CD14-positive monocyte (primary cell): ENCODE data around the gene ARMC12. TPM values are rescaled to one million over a fixed set of nuclear protein-coding genes. Genes with fewer than 3 reads are reported as not detected.
A peak's percentile ranks its signal among the peaks of the same experiment; 100 is the strongest.

Experiments
- DNase-seq, 3 donors: peaks; one replicate each; pipeline ENCODE4 v3.0.0-alpha.2; 2011 to 2022
- H2AFZ ChIP-seq: 2 replicates; pipeline ENCODE4 v1.6.0; 2012; ENCODE audit warnings: mild to moderate bottlenecking, low read depth, low read length, inconsistent platforms; ENCODE audit not compliant: insufficient read depth, poor library complexity, severe bottlenecking
- H3K27ac ChIP-seq, 2 donors: 1 replicate in 1 of 2; 2 replicates in 1 of 2; pipeline ENCODE4 v1.5.1; 2012 to 2013; ENCODE audit warnings: low read length in 2 of 2, control low read depth in 1 of 2, inconsistent platforms in 1 of 2, low read depth in 1 of 2, mild to moderate bottlenecking in 1 of 2
- H3K27me3 ChIP-seq, 2 donors: one replicate each; pipeline versions ENCODE4 v1.6.0 to v1.6.1; 2011 to 2013; ENCODE audit warnings: low read length in 2 of 2; ENCODE audit not compliant: control insufficient read depth in 2 of 2, insufficient read depth in 2 of 2
- H3K36me3 ChIP-seq, 2 donors: replicated peaks in 1 of 2; 1 replicate in 1 of 2; 2 replicates in 1 of 2; pipeline versions ENCODE4 v1.5.1 to v1.6.1; 2012 to 2013; ENCODE audit warnings: low read length in 2 of 2, control low read depth in 1 of 2, inconsistent platforms in 1 of 2, mild to moderate bottlenecking in 1 of 2; ENCODE audit not compliant: insufficient read depth in 2 of 2, control insufficient read depth in 1 of 2
- H3K4me1 ChIP-seq, 2 donors: 1 replicate in 1 of 2; 2 replicates in 1 of 2; pipeline versions ENCODE4 v1.5.1 to v1.6.1; 2012 to 2013; ENCODE audit warnings: low read length in 2 of 2, control low read depth in 1 of 2, inconsistent platforms in 1 of 2, mild to moderate bottlenecking in 1 of 2, moderate library complexity in 1 of 2; ENCODE audit not compliant: insufficient read depth in 2 of 2, control insufficient read depth in 1 of 2
- H3K4me2 ChIP-seq: replicated peaks from 2 replicates; pipeline ENCODE3; 2012; ENCODE audit warnings: low read length, moderate library complexity, mild to moderate bottlenecking; ENCODE audit not compliant: poor library complexity, severe bottlenecking; ENCODE audit errors: extremely low read depth
- H3K4me3 ChIP-seq, 3 experiments: fragments of 200-600 bp in 1 of 3; sonication (generic) in 1 of 3; replicated peaks in 1 of 3; 1 replicate in 2 of 3; 2 replicates in 1 of 3; pipeline ENCODE4 v1.5.1; 2011 to 2013; ENCODE audit warnings: low read length in 3 of 3, mild to moderate bottlenecking in 3 of 3, control low read depth in 2 of 3, low read depth in 2 of 3, inconsistent platforms in 1 of 3, moderate library complexity in 1 of 3
- H3K79me2 ChIP-seq: 2 replicates; pipeline ENCODE4 v1.6.0; 2012; ENCODE audit warnings: mild to moderate bottlenecking, control low read depth, inconsistent platforms, low read length, moderate library complexity; ENCODE audit not compliant: insufficient read depth
- H3K9ac ChIP-seq: 2 replicates; pipeline ENCODE4 v1.6.0; 2017; ENCODE audit warnings: low read length, mild to moderate bottlenecking; ENCODE audit not compliant: insufficient read depth, poor library complexity, severe bottlenecking
- H3K9me3 ChIP-seq, 2 donors: replicated peaks in 1 of 2; 1 replicate in 1 of 2; 2 replicates in 1 of 2; pipeline versions ENCODE4 v1.5.1 to v1.6.1; 2012 to 2013; ENCODE audit warnings: low read length in 2 of 2, control low read depth in 1 of 2; ENCODE audit not compliant: control insufficient read depth in 1 of 2, insufficient read depth in 1 of 2
- H4K20me1 ChIP-seq: 2 replicates; pipeline ENCODE4 v1.6.0; 2012; ENCODE audit warnings: mild to moderate bottlenecking, low read length, control low read depth, moderate library complexity; ENCODE audit not compliant: insufficient read depth
- H3K27ac Mint-ChIP-seq, 7 donors: one replicate each; pipeline ENCODE4 v1.8.0; 2020; ENCODE audit warnings: mild to moderate bottlenecking in 7 of 7, mixed read lengths in 7 of 7, moderate library complexity in 6 of 7, inconsistent platforms in 2 of 7
- H3K27me3 Mint-ChIP-seq, 3 donors: one replicate each; pipeline ENCODE4 v1.8.0; 2021 to 2022; ENCODE audit warnings: low read depth in 3 of 3, mild to moderate bottlenecking in 3 of 3, mixed read lengths in 3 of 3, moderate library complexity in 3 of 3, inconsistent platforms in 1 of 3
- H3K36me3 Mint-ChIP-seq, 2 donors: one replicate each; pipeline ENCODE4 v1.8.0; 2020; ENCODE audit warnings: mixed read lengths in 2 of 2, inconsistent platforms in 1 of 2, mild to moderate bottlenecking in 1 of 2
- H3K4me1 Mint-ChIP-seq: one replicate; pipeline ENCODE4 v1.8.0; 2020; ENCODE audit warnings: mild to moderate bottlenecking, mixed read lengths
- H3K4me3 Mint-ChIP-seq, 2 donors: one replicate each; pipeline ENCODE4 v1.8.0; 2020; ENCODE audit warnings: mild to moderate bottlenecking in 2 of 2, mixed read lengths in 2 of 2, moderate library complexity in 1 of 2
- H3K9me3 Mint-ChIP-seq, 7 donors: one replicate each; pipeline ENCODE4 v1.8.0; 2020 to 2022; ENCODE audit warnings: mixed read lengths in 7 of 7, mild to moderate bottlenecking in 6 of 7, moderate library complexity in 6 of 7, inconsistent platforms in 2 of 7
- WGBS: methylation state at CpG from one replicate; pipeline ENCODE4 v1.1.5; 2013; ENCODE audit warnings: missing lambda C conversion rate; ENCODE audit not compliant: insufficient coverage; 5-methylcytosine and 5-hydroxymethylcytosine counted together
- intact Hi-C, 2 donors: fragments of 100-400 bp; cut with micrococcal nuclease; formaldehyde crosslinking; loops; one replicate each; pipeline versions ENCODE4 v1.15.0 to v1.15.1; 2023
- polyA plus RNA-seq, 3 donors: library from polyadenylated mRNA; depleted of rRNA in 1 of 3; unstranded in 2 of 3; stranded (reverse) in 1 of 3; fragments of 300-500 nt in 2 of 3; fragments of >200 nt in 1 of 3; fragmentation: Illumina TruSeq in 2 of 3; gene quantifications; 1 replicate in 2 of 3; 2 replicates in 1 of 3; pipeline ENCODE4 v1.2.3, GENCODE V29; 2012 to 2021
- TF ChIP-seq, protein P1 (sequence below): fragments of 200-600 bp; IDR thresholded peaks from one replicate; pipeline ENCODE4 v1.8.0; 2022; ENCODE audit warnings: antibody characterized with exemption, mild to moderate bottlenecking

Gene ARMC12
- polyA plus RNA-seq, 3 donors: 2.7 TPM; not detected in 2

DNA sequence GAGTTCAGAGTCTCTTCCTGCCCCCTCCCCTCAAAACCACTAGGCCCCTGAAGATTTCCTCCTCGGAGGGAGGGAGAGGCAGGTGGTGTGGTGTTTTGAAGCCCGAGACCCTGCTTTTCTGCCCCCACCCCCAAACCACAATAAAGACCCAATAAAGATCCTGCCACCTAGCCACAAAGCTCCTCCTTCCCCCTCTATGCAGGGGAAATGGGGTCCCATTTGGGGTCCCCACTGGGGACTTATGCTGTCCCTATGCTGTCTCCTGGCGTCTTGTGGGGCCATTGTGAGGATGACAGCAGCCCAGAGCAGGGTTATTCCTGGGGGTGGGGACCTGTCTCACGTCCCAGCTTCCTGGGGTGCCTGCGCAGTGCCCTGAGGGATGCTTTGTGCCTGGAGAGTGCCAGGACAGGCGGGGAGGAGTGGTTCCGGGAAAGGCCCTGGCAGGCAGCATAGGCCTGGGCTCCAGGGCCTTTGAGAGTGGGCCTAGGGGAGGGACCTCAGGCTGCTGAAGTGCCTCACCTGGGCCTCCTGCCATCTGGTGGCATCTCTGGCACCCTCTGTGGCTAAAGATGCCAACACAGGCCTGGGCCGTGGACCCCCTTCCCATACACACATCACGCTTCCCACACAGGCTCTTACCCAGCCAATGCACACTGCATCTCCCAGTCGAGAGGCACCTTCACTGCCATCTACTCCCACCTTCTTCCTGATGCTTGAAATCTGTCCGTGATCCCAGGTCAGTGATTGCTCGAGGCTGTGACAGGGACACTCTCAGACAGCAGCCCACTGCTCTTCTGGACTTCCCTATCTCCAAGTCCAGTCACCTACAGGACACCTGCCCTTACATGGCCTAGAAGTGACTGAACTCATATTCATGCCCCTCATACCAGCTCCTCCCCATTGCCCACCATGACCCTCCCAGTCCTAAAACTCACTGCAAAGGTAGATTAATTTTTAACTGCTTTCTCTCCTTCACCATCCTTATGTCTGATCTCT lies 7.9 kb upstream of the ARMC12 start:
- H4K20me1 ChIP-seq: no peaks in the 10 kb centered on the region
- H3K27ac ChIP-seq: peak overlapping the region; percentile 62 to 92
- Mint-ChIP-seq H3K27ac (peak overlapping the region; percentile 86 to 95 (median 94)), H3K9me3 (no peaks in the 10 kb centered on the region), H3K36me3 (no peaks in the 10 kb centered on the region), H3K27me3 (peaks cover 0 to 5% (median 0%) of the 10 kb centered on the region in 3 donors), H3K4me3 (peak overlapping the region; percentile 31 to 83), H3K4me1 (peaks cover 82% of the 10 kb centered on the region)
- H3K4me3 ChIP-seq: peak overlapping the region in 1 of 3 experiments; percentile 95
- no peak for DNase-seq
- H3K9ac ChIP-seq: no peak overlapping the region
- TF ChIP-seq, protein P1, sequence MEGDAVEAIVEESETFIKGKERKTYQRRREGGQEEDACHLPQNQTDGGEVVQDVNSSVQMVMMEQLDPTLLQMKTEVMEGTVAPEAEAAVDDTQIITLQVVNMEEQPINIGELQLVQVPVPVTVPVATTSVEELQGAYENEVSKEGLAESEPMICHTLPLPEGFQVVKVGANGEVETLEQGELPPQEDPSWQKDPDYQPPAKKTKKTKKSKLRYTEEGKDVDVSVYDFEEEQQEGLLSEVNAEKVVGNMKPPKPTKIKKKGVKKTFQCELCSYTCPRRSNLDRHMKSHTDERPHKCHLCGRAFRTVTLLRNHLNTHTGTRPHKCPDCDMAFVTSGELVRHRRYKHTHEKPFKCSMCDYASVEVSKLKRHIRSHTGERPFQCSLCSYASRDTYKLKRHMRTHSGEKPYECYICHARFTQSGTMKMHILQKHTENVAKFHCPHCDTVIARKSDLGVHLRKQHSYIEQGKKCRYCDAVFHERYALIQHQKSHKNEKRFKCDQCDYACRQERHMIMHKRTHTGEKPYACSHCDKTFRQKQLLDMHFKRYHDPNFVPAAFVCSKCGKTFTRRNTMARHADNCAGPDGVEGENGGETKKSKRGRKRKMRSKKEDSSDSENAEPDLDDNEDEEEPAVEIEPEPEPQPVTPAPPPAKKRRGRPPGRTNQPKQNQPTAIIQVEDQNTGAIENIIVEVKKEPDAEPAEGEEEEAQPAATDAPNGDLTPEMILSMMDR: no peak
- H2AFZ ChIP-seq: peak overlapping the region; percentile 74
- peaks cover 83 to 94% of the 10 kb centered on the region in 2 donors for H3K4me1 ChIP-seq
- H3K4me2 ChIP-seq: peak overlapping the region; percentile 89
- no peaks in the 10 kb centered on the region for H3K9me3 ChIP-seq
- peaks cover 10% of the 10 kb centered on the region for H3K79me2 ChIP-seq
- intact Hi-C loops: loop anchor here in 1 of 2 donors (2.0 kb wide), 1 partner anchor 42 kb away; no protein-coding TSS in a partner anchor
- no peaks in the 10 kb centered on the region for H3K36me3 ChIP-seq
- 26% methylated on average over 9 of the region's 12 CpGs for WGBS
- H3K27me3 ChIP-seq: no peaks in the 10 kb centered on the region

DNA sequence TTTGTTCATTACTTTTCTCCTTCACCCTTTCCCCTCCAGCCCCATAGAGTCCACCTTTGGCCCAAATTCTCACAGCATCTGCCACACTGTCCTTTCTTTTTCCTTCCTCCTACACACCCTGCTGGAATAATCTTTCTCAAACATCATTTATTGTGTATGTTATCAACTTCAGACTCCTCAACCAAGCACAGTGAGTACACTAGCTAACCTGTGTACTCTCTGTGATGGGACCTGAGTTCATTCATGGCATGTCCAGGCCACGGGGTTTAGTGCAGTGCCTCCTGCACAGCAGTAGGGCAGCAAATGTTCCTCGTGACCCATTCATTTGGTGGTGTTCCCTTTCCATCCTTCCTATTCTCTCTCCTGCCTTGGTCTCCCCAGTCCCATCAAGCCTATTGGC lies 7.1 kb upstream of the ARMC12 start:
- Histone ChIP-seq H3K4me2 (peak overlapping the region; percentile 89), H4K20me1 (no peaks in the 10 kb centered on the region), H3K79me2 (peaks cover 10% of the 10 kb centered on the region), H3K36me3 (no peaks in the 10 kb centered on the region), H3K4me1 (peaks cover 75 to 86% of the 10 kb centered on the region in 2 donors), H3K4me3 (peak overlapping the region in 1 of 3 experiments; percentile 95), H3K9me3 (no peaks in the 10 kb centered on the region), H3K9ac (no peak overlapping the region), H3K27me3 (no peaks in the 10 kb centered on the region), H3K27ac (peak overlapping the region; percentile 28 to 92), H2AFZ (peak overlapping the region; percentile 74)
- intact Hi-C loops: loop anchor here (2.0 to 10.0 kb wide), 3 partner anchors 37 to 435 kb away; partner anchors contain the start of gene DEF6 (in 1 of the 2)
- no peaks in the 10 kb centered on the region for H3K9me3 Mint-ChIP-seq
- TF ChIP-seq, protein P1: no peak
- peak overlapping the region in 6 of 7 donors; percentile 63 to 95 (median 91) for H3K27ac Mint-ChIP-seq
- H3K4me1 Mint-ChIP-seq: peaks cover 75% of the 10 kb centered on the region
- peak overlapping the region; percentile 31 to 32 for H3K4me3 Mint-ChIP-seq
- peaks cover 0 to 5% (median 0%) of the 10 kb centered on the region in 3 donors for H3K27me3 Mint-ChIP-seq
- H3K36me3 Mint-ChIP-seq: no peaks in the 10 kb centered on the region
- DNase-seq: no peak
- 29% methylated on average over 2 of the region's 2 CpGs for WGBS
